Right lung (tissue), 10 donors: ENCODE data around the gene KLF6. TPM values are rescaled to one million over a fixed set of nuclear protein-coding genes. Genes with fewer than 3 reads are reported as not detected.

Experiments used
- DNase-seq, 2 donors: peaks; one replicate each; pipeline ENCODE4 v3.0.0-alpha.2; 2013
- long read RNA-seq, 8 donors: transcript quantifications; one replicate each; lab custom pipeline, GENCODE V29; 2026
- polyA plus RNA-seq, 5 donors: library from polyadenylated mRNA; unstranded; fragments of 120-200 nt; gene quantifications; one replicate each; pipeline versions ENCODE4 v1.2.1 to v1.2.3, GENCODE V29; 2013; ENCODE audit warnings: inconsistent platforms in 1 of 5, low replicate concordance in 1 of 5; ENCODE audit not compliant: insufficient read length in 5 of 5, insufficient read depth in 1 of 5

Gene KLF6
- 100 to 1,000 TPM in 1 of 5 donors, 10 to 100 TPM in 4; 68.0 to 112 (median 92.3) TPM for polyA plus RNA-seq
- long read RNA-seq, donor 1, full-length matches to known transcripts = 39 of 53 reads
- long read RNA-seq, donor 1, partial matches to known transcripts = 14 of 53 reads
- long read RNA-seq, donor 1, other reads (novel, unspliced or antisense) = 0 of 53 reads
- long read RNA-seq, donor 2, full-length matches to known transcripts = 25 of 258 reads
- long read RNA-seq, donor 2, partial matches to known transcripts = 233 of 258 reads
- long read RNA-seq, donor 2, other reads (novel, unspliced or antisense) = 0 of 258 reads
- long read RNA-seq, donor 3, full-length matches to known transcripts = 28 of 38 reads
- long read RNA-seq, donor 3, partial matches to known transcripts = 10 of 38 reads
- long read RNA-seq, donor 3, other reads (novel, unspliced or antisense) = 0 of 38 reads
- long read RNA-seq, donor 4, full-length matches to known transcripts = 32 of 32 reads
- long read RNA-seq, donor 4, partial matches to known transcripts = 0 of 32 reads
- long read RNA-seq, donor 4, other reads (novel, unspliced or antisense) = 0 of 32 reads
- long read RNA-seq, donor 5, full-length matches to known transcripts = 43 of 48 reads
- long read RNA-seq, donor 5, partial matches to known transcripts = 0 of 48 reads
- long read RNA-seq, donor 5, other reads (novel, unspliced or antisense) = 5 of 48 reads
- long read RNA-seq, donor 6, full-length matches to known transcripts = 52 of 62 reads
- long read RNA-seq, donor 6, partial matches to known transcripts = 10 of 62 reads
- long read RNA-seq, donor 6, other reads (novel, unspliced or antisense) = 0 of 62 reads
- long read RNA-seq, donor 7, full-length matches to known transcripts = 28 of 28 reads
- long read RNA-seq, donor 7, partial matches to known transcripts = 0 of 28 reads
- long read RNA-seq, donor 7, other reads (novel, unspliced or antisense) = 0 of 28 reads
- long read RNA-seq, donor 8, full-length matches to known transcripts = 16 of 16 reads
- long read RNA-seq, donor 8, partial matches to known transcripts = 0 of 16 reads
- long read RNA-seq, donor 8, other reads (novel, unspliced or antisense) = 0 of 16 reads

- peak; percentile 69 to 73 for DNase-seq
Observed at GRCh38 chr10:3784510-3785250, at the start of gene KLF6. Gene KLF6, minus strand, starts transcription at chr10:3785209. Its CDS starts 195 bp downstream, at chr10:3785014.

DNA sequence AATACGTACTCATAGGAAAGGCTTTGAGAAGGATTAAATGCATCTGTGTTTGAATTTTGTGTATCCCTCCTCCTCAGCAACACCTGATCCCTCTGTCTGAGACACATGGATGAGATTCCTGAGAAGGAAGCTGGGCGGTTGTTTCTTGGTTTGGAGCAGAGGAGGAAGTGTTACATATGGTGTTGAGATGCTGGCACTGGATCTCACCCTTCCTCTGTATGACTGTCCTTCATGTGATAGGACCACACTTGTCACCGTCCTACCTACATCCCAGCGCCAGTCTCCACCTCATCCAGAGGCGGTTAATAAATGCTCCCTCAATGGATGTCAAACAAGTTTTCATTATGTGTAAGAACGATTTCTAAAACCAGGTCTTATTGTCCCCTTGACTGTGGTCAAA is 49.4 kb upstream of the KLF6 start:
- no peak for DNase-seq

GRCh38 chr10:3833046-3833445 is 48.0 kb upstream of the KLF6 start:
- no peak for DNase-seq

- no peak for DNase-seq
Observed at GRCh38 chr10:3832022-3832786, 47.2 kb upstream of the KLF6 start.

DNA sequence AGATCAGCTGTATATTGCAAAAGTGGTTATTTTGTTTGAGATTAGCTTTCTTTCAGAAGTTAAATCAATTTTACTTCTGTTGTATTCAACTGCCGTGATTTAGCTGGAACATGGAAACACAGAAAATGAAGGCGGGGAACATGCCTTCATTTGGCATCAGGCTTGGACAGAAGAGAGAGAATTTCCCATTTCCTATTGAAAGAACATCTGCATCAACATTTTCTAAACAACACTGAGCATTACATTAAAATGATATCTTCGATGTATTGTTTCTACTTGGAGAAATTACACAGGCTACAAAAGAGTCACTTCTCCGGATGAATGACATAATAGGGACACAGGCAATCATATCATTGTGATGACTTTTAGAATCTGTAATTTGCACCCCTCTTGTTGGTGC is 46.6 kb upstream of the KLF6 start:
- DNase-seq = no peak

DNA sequence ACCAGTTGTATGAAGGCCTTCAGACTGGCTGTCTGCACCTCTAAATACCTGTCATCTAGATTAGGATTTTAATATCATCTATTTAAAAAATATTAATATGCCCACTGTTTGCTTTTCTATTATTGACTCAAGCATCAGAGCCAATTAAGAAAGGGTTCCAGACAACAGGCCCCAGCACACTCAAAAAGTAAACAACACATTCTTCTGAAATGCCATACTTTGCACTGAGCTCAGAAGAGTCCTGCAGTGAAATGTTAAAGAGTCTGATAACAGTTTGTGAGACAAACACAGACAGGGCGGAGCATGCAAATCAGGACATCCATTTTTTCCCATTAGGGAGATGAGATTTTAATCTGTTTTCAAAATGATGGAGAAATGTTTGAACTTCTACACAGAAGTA is 45.9 kb upstream of the KLF6 start:
- no peak for DNase-seq

- no peak for DNase-seq
Observed at GRCh38 chr10:3829156-3830050, 44.4 kb upstream of the KLF6 start.

DNA sequence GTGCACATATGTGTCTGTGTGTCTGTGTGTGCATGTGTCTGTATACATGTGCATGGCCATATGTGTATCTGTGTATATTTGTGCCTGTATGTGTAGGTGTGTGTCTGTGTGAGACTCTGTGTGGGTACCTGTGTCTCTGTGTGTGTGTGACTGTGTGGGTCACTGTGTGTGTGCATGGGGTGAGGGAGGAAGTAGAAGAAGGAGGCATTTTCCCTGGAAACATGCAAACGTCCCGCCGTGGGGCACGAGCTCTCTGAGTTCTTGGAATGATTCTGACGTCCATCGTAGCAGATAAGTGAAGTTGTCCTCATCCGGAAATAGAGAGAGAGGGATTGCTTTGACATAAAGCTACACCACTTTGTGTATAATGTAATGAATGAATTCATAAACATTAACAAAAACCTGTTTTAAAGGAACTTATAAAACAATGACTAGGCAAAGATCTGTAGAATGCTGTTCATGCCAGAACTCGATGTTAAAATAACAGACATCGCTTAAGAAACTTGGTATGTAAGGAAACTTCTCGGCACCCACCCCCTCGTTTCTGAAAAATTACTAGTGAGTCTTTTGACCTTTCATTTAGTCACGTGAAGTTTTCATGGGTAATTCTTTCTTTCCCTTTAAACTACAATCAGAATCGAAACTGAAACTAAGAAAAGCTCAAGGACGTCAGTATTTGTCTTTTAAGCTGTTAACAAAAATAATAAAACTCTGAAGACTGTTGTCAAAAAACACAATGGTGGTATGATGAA is 43.6 kb upstream of the KLF6 start:
- DNase-seq = no peak

DNA sequence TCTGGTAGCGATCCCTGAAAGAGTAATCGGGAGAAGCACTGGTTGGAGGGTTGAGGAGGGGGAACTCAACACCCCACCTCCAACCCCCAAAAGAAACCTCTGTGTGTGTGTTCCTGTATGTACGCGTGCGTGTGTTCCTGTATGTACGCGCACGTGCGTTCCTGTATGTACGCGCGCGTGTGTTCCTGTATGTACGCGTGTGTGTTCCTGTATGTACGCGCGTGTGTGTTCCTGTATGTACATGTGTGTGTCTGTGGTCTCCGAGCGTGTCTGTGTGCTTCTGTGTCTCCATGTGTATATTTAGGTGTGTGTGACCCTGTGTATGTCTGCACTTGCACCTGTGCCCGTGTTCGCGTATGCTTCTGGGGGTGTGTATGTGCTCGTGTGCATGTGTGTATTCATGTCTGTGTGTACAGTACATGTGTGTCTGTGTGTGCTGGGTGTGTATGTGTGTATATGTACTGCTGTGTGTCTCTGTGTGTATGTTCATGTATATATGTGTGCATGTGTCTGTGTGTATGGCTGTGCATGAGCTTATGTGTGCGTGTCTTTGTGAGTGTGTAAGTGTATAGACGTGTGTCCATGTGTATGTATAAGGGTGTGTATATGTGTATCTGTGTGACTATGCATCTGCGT is 42.9 kb upstream of the KLF6 start:
- no peak for DNase-seq

GRCh38 chr10:3827266-3827665 is 42.3 kb upstream of the KLF6 start:
- no peak for DNase-seq

DNA sequence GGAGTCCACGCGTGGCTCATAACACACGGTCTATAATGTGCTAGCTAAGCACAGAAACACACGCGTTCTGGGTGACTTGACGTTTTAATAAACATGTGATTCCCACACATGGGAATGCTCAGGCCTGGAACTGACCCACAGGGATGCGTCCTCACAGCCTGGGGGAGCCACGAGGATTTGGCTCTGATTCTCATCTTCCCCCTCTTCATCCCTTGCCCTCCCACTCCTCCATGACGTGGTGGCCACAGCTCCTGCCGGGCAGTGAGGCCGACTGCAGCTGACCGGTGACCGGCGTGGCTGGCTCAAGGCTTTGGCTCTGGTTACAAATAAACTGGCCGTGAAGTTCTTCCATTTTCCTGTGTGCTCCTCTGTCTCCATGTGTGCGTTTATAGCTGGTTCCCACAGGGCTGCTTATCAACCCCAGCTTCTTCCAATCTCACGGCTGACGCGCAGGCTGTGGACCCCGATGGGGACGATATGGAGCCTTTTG is 40.9 kb upstream of the KLF6 start:
- DNase-seq = no peak

DNA sequence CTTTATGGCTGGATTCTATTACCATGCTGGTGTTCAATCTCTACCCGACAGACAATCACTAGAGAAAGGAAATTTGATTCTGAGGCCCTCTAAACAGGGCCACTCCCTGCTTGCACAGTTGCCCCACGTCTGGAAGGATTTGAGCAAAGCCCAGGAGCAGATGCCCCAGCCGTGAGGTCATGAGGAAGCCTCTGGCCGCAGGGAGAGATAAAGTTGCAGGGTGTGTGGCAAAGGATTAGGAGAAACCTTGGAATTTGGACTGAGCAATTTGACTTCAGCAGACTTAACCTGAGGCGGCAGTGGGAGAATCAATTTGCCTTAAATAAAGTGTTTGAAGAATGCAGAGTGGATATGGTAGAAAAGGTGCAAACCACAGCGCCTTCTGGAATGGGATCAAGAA is 40.2 kb upstream of the KLF6 start:
- DNase-seq = no peak

GRCh38 chr10:3822541-3823330 is 37.7 kb upstream of the KLF6 start:
- no peak for DNase-seq

DNA sequence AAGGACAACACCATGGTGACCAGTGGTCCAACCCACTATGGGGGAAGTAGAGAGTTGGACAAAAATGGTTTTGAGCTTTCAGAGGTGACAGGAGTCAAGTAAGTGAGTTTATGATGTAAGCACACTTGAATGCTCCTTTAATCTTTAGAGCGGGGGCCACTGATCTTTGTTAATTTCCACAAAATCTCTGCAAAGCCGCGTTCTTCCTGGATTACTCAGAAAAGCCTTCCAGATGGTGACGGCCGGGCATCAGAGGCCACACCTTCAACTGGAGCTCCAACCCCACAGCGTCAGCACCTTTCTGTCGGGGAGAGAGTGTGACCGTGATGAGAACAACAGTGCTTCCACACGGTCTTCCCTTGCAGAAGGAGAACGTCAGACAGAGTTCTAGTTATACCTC is 35.2 kb upstream of the KLF6 start:
- DNase-seq = no peak

DNA sequence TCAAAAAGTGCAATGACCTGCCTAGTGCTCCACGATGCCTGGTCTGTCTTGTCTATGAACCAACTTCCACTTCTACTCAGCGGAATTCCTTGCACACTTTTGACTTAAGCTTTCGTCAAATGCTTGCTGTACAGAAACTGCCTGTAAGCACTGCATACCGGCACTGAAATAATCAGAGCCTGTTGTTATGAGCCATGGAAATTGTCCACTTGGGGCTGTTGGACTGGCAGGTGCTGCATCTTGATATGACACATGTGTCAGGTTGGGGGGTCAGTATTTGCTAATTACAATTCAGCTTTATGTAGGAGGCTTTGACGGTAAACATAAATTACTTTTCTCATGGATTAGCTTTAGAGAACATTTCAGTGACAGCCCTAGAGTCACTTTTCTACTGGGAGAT is 32.0 kb upstream of the KLF6 start:
- no peak for DNase-seq

GRCh38 chr10:3814838-3815220 is 29.8 kb upstream of the KLF6 start:
- DNase-seq = no peak
